ENCODE data around the gene TMPRSS5.
"Not testable (repeated sequence)": the region's sequence is repeated elsewhere in the genome, so short reads cannot be mapped to it uniquely, and the experiment has no call there.

Gene TMPRSS5

DNA sequence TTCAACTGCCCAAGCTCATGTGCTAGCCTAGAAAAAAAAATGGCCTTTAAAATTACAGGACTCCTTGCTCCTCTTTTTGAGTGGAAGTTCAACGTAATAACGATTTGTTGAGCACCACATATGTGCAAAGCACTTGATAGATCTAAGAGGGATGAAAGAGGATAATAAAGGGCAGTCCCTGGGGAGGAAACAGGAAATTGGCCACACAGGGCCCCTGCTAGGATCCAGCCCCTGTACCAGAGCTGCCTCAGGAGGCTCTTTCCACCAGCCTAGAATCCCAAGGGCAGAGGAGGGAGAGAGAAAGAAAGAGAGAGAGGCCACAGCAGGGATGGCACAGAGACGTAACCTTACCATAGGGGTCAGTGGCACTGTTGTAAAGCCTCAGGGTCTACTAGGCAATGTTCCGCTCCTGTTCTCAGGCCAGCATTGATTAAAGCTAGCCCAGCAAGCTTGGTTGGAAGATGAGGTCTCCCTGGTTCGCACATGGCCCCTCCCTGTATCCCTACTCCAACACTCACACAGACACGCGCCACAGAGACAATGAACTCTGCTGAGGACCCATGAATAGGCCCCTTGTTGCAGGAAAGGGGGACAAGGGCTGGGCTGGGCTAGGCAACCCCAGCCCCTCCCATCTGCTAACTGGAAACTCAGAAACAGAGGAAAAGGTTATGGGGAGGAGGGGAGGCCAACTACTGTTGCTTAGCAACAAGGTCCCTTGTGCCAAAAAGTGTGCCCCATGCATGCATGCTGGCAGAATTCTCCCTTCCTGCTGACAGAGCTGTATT, at the start of gene TMPRSS5:
TMPRSS5 (minus strand) TSS at position 438 of the 785 bp plus-strand sequence; CDS start at position 354, 84 bp downstream.
- Mint-ChIP-seq H3K4me1 (ENCODE audit: low read depth) (no peaks in the 10 kb centered on the region), H3K36me3 (ENCODE audit: low read depth) (peaks cover 37% of the 10 kb centered on the region), H3K27ac (no peak within 1 kb of the TSS), H3K9me3 (peaks cover 38% of the 10 kb centered on the region), H3K4me3 (no peak within 1 kb of the TSS), H3K27me3 (no peaks in the 10 kb centered on the region)

GRCh38 chr11:113752932-113753331, 46.8 kb upstream of the TMPRSS5 start:
- no peak overlapping the region for H3K27ac Mint-ChIP-seq
- no peaks in the 10 kb centered on the region for H3K4me1 Mint-ChIP-seq (ENCODE audit: low read depth)
- no peak overlapping the region for H3K4me3 Mint-ChIP-seq
- H3K9me3 Mint-ChIP-seq = no peaks in the 10 kb centered on the region
- H3K27me3 Mint-ChIP-seq = no peaks in the 10 kb centered on the region
- peaks cover 40% of the 10 kb centered on the region for H3K36me3 Mint-ChIP-seq (ENCODE audit: low read depth)

GRCh38 chr11:113736323-113736722, 30.2 kb upstream of the TMPRSS5 start:
- Mint-ChIP-seq H3K36me3 (ENCODE audit: low read depth) (peaks cover 72% of the 10 kb centered on the region), H3K4me3 (no peak overlapping the region), H3K9me3 (no peaks in the 10 kb centered on the region), H3K27me3 (no peaks in the 10 kb centered on the region), H3K4me1 (ENCODE audit: low read depth) (peaks cover 6% of the 10 kb centered on the region), H3K27ac (no peak overlapping the region)

GRCh38 chr11:113732092-113732491, 26.0 kb upstream of the TMPRSS5 start:
- Mint-ChIP-seq H3K36me3 (ENCODE audit: low read depth) (peaks cover 40% of the 10 kb centered on the region), H3K27me3 (no peaks in the 10 kb centered on the region), H3K9me3 (no peaks in the 10 kb centered on the region), H3K4me3 (no peak overlapping the region), H3K27ac (no peak overlapping the region), H3K4me1 (ENCODE audit: low read depth) (peaks cover 6% of the 10 kb centered on the region)

DNA sequence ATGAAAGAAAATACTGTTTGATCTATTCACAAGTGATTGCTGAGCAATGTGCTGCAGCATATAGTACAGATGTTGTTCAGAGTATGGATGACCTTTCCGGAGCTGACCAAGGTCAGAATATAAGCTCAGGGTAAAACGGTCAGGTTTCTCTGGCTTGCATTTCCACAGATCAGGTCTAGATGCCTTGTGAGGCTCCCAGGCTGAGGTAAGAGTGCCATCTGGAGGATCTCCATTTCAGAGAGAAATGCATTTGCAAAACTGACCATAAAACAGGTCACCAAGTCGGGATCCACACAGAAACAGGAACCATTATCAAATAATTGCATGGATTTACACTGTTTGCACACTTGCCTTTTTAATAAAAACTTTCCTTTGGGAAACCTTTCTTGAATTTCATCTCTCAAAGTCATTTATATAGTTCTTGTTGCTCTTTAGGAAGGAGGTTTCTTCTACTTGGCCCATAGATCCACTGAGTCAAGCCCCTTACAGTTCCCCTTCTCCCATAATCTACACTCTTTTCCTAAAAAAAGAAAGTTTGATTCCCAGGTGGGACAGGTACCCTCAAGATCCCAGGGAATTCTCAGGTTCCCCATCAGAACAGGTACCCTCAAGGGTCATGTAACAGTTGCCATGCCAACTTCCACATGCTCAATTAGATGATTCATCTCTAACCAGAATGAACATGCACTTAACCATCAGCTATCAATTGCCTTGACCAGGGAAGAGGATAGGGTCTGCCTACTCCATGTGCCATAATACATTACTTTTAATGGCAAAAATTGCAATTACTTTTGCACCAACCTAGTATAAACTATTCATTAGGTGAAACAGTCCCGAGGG, 25.0 kb upstream of the TMPRSS5 start:
- H3K27ac Mint-ChIP-seq = no peak overlapping the region
- H3K27me3 Mint-ChIP-seq = no peaks in the 10 kb centered on the region
- H3K9me3 Mint-ChIP-seq = no peaks in the 10 kb centered on the region
- H3K4me3 Mint-ChIP-seq = no peak overlapping the region
- peaks cover under 1% of the 10 kb centered on the region for H3K4me1 Mint-ChIP-seq (ENCODE audit: low read depth)
- peaks cover 30% of the 10 kb centered on the region for H3K36me3 Mint-ChIP-seq (ENCODE audit: low read depth)

GRCh38 chr11:113729456-113729855, 23.3 kb upstream of the TMPRSS5 start:
- Mint-ChIP-seq H3K27ac (no peak overlapping the region), H3K9me3 (no peaks in the 10 kb centered on the region), H3K27me3 (no peaks in the 10 kb centered on the region), H3K36me3 (ENCODE audit: low read depth) (peaks cover 23% of the 10 kb centered on the region), H3K4me3 (no peak overlapping the region), H3K4me1 (ENCODE audit: low read depth) (no peaks in the 10 kb centered on the region)

DNA sequence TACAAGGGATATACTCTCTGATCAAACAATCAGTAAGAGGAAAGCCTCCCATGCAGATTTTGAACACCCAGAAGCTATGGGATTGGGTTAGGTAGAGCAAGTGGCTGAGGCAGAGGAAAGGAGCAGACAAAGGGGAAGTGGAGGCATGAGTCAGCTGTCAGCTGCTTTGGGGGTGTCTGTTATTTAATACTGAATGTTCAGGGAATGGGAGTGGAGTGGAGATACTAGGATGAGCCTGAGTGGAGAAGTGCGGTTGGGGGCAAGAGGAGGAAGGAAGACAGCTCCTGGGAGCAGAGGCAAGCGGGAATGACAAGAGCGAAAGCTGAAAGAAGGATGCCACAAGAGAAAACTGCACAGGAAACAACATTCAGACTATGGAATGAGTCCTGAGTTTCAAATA, 22.7 kb upstream of the TMPRSS5 start:
- H3K27ac Mint-ChIP-seq = no peak overlapping the region
- H3K4me3 Mint-ChIP-seq = no peak overlapping the region
- no peaks in the 10 kb centered on the region for H3K27me3 Mint-ChIP-seq
- H3K9me3 Mint-ChIP-seq = no peaks in the 10 kb centered on the region
- H3K36me3 Mint-ChIP-seq (ENCODE audit: low read depth) = peaks cover 17% of the 10 kb centered on the region
- no peaks in the 10 kb centered on the region for H3K4me1 Mint-ChIP-seq (ENCODE audit: low read depth)

- Mint-ChIP-seq H3K4me1 (ENCODE audit: low read depth) (no peaks in the 10 kb centered on the region), H3K27ac (no peak overlapping the region), H3K36me3 (ENCODE audit: low read depth) (peaks cover 4% of the 10 kb centered on the region), H3K9me3 (no peaks in the 10 kb centered on the region), H3K4me3 (no peak overlapping the region), H3K27me3 (no peaks in the 10 kb centered on the region)
Measured at GRCh38 chr11:113725913-113726312, 19.8 kb upstream of the TMPRSS5 start.

DNA sequence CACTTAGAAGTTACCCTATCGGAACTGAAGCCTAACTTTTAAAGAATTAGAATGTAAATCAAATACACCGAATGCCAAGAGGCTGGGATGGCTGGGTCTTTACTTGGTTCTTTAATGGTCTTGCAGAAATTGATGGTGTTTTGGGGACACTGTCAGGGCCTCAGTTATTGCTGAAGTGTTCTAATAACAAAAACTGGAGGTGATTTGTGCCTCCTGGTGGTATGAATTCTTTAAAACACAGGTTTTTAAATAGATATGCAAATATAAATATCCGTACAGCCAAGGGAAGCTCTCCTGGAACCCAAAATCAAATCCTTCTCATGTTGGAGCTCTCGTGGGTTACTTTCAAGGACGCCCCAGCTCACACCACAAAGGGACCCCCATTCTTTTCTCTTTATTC, 19.3 kb upstream of the TMPRSS5 start:
- peaks cover 9% of the 10 kb centered on the region for H3K36me3 Mint-ChIP-seq (ENCODE audit: low read depth)
- no peaks in the 10 kb centered on the region for H3K9me3 Mint-ChIP-seq
- H3K27ac Mint-ChIP-seq = no peak overlapping the region
- H3K4me3 Mint-ChIP-seq = no peak overlapping the region
- H3K27me3 Mint-ChIP-seq = no peaks in the 10 kb centered on the region
- no peaks in the 10 kb centered on the region for H3K4me1 Mint-ChIP-seq (ENCODE audit: low read depth)

GRCh38 chr11:113724778-113725177, 18.7 kb upstream of the TMPRSS5 start:
- H3K27me3 Mint-ChIP-seq = no peaks in the 10 kb centered on the region
- H3K27ac Mint-ChIP-seq = no peak overlapping the region
- H3K4me3 Mint-ChIP-seq = no peak overlapping the region
- no peaks in the 10 kb centered on the region for H3K4me1 Mint-ChIP-seq (ENCODE audit: low read depth)
- no peaks in the 10 kb centered on the region for H3K9me3 Mint-ChIP-seq
- H3K36me3 Mint-ChIP-seq (ENCODE audit: low read depth) = peaks cover 14% of the 10 kb centered on the region

GRCh38 chr11:113723787-113724186, 17.7 kb upstream of the TMPRSS5 start:
- no peak overlapping the region for H3K27ac Mint-ChIP-seq
- H3K36me3 Mint-ChIP-seq (ENCODE audit: low read depth) = peaks cover 19% of the 10 kb centered on the region
- no peak overlapping the region for H3K4me3 Mint-ChIP-seq
- no peaks in the 10 kb centered on the region for H3K4me1 Mint-ChIP-seq (ENCODE audit: low read depth)
- H3K27me3 Mint-ChIP-seq = no peaks in the 10 kb centered on the region
- no peaks in the 10 kb centered on the region for H3K9me3 Mint-ChIP-seq

DNA sequence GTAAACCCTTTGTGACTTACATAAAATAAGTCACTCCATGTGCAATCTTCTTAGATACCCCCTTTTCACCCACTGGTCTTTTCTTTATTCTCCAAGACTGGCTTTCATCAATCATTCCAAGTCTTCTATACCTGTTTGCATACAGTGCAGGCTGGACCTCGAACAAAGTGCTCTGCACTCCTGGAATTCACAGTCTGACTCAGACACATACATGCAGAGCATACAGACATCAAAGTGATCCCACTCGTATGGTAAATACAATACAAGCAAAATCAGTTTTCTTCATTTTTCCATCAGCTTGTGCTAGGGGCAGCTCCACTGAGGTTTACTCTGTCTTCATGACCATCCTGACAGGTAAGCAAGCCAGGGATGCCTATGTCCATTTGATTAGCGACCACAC, 16.8 kb upstream of the TMPRSS5 start:
- Mint-ChIP-seq H3K4me1 (ENCODE audit: low read depth) (no peaks in the 10 kb centered on the region), H3K4me3 (no peak overlapping the region), H3K27me3 (no peaks in the 10 kb centered on the region), H3K36me3 (ENCODE audit: low read depth) (peaks cover 19% of the 10 kb centered on the region), H3K27ac (no peak overlapping the region), H3K9me3 (no peaks in the 10 kb centered on the region)

DNA sequence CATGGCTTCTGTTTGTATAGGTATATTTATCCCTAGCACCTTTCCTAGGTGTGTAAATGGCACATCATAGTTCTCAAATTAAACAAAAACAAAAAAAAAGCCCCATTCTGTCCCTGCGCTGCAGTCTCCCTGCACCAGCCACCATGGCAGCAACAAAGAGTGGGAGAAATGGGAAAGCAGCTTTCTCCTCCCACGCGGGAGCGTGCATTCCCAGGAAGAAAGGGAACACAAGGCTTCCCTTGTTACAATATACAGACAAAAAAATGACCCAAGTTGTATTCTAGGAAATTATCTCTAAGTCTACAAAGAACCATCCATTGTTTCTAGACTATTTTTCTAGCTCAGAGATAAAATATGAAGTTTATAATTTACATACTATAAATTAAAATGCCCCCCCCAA, 16.1 kb upstream of the TMPRSS5 start:
- H3K27ac Mint-ChIP-seq = no peak overlapping the region
- no peaks in the 10 kb centered on the region for H3K9me3 Mint-ChIP-seq
- H3K27me3 Mint-ChIP-seq = no peaks in the 10 kb centered on the region
- H3K4me3 Mint-ChIP-seq = no peak overlapping the region
- no peaks in the 10 kb centered on the region for H3K4me1 Mint-ChIP-seq (ENCODE audit: low read depth)
- H3K36me3 Mint-ChIP-seq (ENCODE audit: low read depth) = peaks cover 24% of the 10 kb centered on the region

GRCh38 chr11:113721462-113722066, 15.5 kb upstream of the TMPRSS5 start:
- Mint-ChIP-seq H3K9me3 (no peaks in the 10 kb centered on the region), H3K36me3 (ENCODE audit: low read depth) (peaks cover 27% of the 10 kb centered on the region), H3K27me3 (no peaks in the 10 kb centered on the region), H3K4me3 (no peak overlapping the region), H3K27ac (no peak overlapping the region), H3K4me1 (ENCODE audit: low read depth) (no peaks in the 10 kb centered on the region)

GRCh38 chr11:113720478-113720877, 14.4 kb upstream of the TMPRSS5 start:
- peaks cover 35% of the 10 kb centered on the region for H3K36me3 Mint-ChIP-seq (ENCODE audit: low read depth)

More at GRCh38 chr11:113720478-113720877, 14.4 kb upstream of the TMPRSS5 start:
- not testable (repeated sequence) for H3K27me3 Mint-ChIP-seq; H3K4me3 Mint-ChIP-seq; H3K4me1 Mint-ChIP-seq (ENCODE audit: low read depth); H3K9me3 Mint-ChIP-seq; H3K27ac Mint-ChIP-seq
